Measurements from ENCODE around the gene NRXN3.

NRXN3 gene

GRCh38 chr14:78848234-78848820 is 678.2 kb downstream of the NRXN3 start:
- peak; percentile 56 for DNase-seq

- no peak for DNase-seq
Measured at GRCh38 chr14:78849952-78850351, 679.8 kb downstream of the NRXN3 start.

- DNase-seq: no peak
Measured at GRCh38 chr14:78851189-78851588, 681.0 kb downstream of the NRXN3 start.

- no peak for DNase-seq
Measured at GRCh38 chr14:78852040-78852439, 681.9 kb downstream of the NRXN3 start.

- DNase-seq: no peak
Measured at GRCh38 chr14:78857974-78858373, 687.8 kb downstream of the NRXN3 start.

GRCh38 chr14:78863143-78863542 is 693.0 kb downstream of the NRXN3 start:
- peak; percentile 24 for DNase-seq

GRCh38 chr14:78872837-78873236 is 702.7 kb downstream of the NRXN3 start:
- DNase-seq: no peak

GRCh38 chr14:78873581-78873980 is 703.4 kb downstream of the NRXN3 start:
- no peak for DNase-seq

GRCh38 chr14:78875049-78875448 is 704.9 kb downstream of the NRXN3 start:
- no peak for DNase-seq

- DNase-seq: no peak
Measured at GRCh38 chr14:78885884-78886283, 715.7 kb downstream of the NRXN3 start.

- no peak for DNase-seq
Measured at GRCh38 chr14:78897443-78897842, 727.3 kb downstream of the NRXN3 start.

- DNase-seq: peak; percentile 25
Measured at GRCh38 chr14:78902010-78902623, 731.9 kb downstream of the NRXN3 start.

- DNase-seq: no peak
Measured at GRCh38 chr14:78904094-78904493, 733.9 kb downstream of the NRXN3 start.

GRCh38 chr14:78917462-78917861 is 747.3 kb downstream of the NRXN3 start:
- no peak for DNase-seq

- no peak for DNase-seq
Measured at GRCh38 chr14:78921856-78922255, 751.7 kb downstream of the NRXN3 start.

GRCh38 chr14:78927261-78927660 is 757.1 kb downstream of the NRXN3 start:
- DNase-seq: no peak

GRCh38 chr14:78933166-78933565 is 763.0 kb downstream of the NRXN3 start:
- no peak for DNase-seq

- peak; percentile 14 for DNase-seq
Measured at GRCh38 chr14:78933948-78934524, 763.9 kb downstream of the NRXN3 start.

GRCh38 chr14:78946949-78947348 is 776.8 kb downstream of the NRXN3 start:
- no peak for DNase-seq

GRCh38 chr14:78947681-78948080 is 777.5 kb downstream of the NRXN3 start:
- no peak for DNase-seq

- no peak for DNase-seq
Measured at GRCh38 chr14:78950649-78951048, 780.5 kb downstream of the NRXN3 start.

- no peak for DNase-seq
Measured at GRCh38 chr14:78951602-78952001, 781.4 kb downstream of the NRXN3 start.

GRCh38 chr14:78959674-78960264 is 789.6 kb downstream of the NRXN3 start:
- DNase-seq: peak; percentile 64

- DNase-seq: no peak
Measured at GRCh38 chr14:78967111-78967809, 797.1 kb downstream of the NRXN3 start.
